NAMALWA (cell line): ENCODE measurements around the gene KDM4C.
"Not testable (repeated sequence)": the region's sequence is repeated elsewhere in the genome, so short reads cannot be mapped to it uniquely, and the experiment has no call there.

ENCODE experiments used
- DNase-seq: peaks from one replicate; pipeline ENCODE4 v3.0.0-alpha.2; 2015; ENCODE audit warnings: low spot score

Gene KDM4C

GRCh38 chr9:6757456-6758247, at the start of gene KDM4C:
TSS of gene KDM4C (plus strand) at chr9:6757973. CDS start at chr9:6792989, 35,016 bp downstream.
- DNase-seq = peak; percentile 96

- DNase-seq = peak; percentile 49
Observed at GRCh38 chr9:6708732-6709131, 49.0 kb upstream of the KDM4C start.

- DNase-seq = no peak
Observed at GRCh38 chr9:6711403-6711802, 46.4 kb upstream of the KDM4C start.

- DNase-seq = no peak
Observed at GRCh38 chr9:6712041-6712440, 45.7 kb upstream of the KDM4C start.

- no peak for DNase-seq
Observed at GRCh38 chr9:6714176-6714575, 43.6 kb upstream of the KDM4C start.

GRCh38 chr9:6715153-6715754, 42.5 kb upstream of the KDM4C start:
- DNase-seq = not testable (repeated sequence)

GRCh38 chr9:6715755-6716643, 41.8 kb upstream of the KDM4C start:
- DNase-seq = peak; percentile 41

- no peak for DNase-seq
Observed at GRCh38 chr9:6716766-6717165, 41.0 kb upstream of the KDM4C start.

GRCh38 chr9:6723881-6724420, 33.8 kb upstream of the KDM4C start:
- DNase-seq = no peak

GRCh38 chr9:6733257-6733656, 24.5 kb upstream of the KDM4C start:
- no peak for DNase-seq

GRCh38 chr9:6733831-6734230, 23.9 kb upstream of the KDM4C start:
- no peak for DNase-seq

- no peak for DNase-seq
Observed at GRCh38 chr9:6735422-6735821, 22.4 kb upstream of the KDM4C start.

GRCh38 chr9:6739218-6739617, 18.6 kb upstream of the KDM4C start:
- no peak for DNase-seq

- DNase-seq = not testable (repeated sequence)
Observed at GRCh38 chr9:6748861-6749260, 8.9 kb upstream of the KDM4C start.

GRCh38 chr9:6754861-6755260, 2.9 kb upstream of the KDM4C start:
- DNase-seq = not testable (repeated sequence)

- peak; percentile 98 for DNase-seq
Observed at GRCh38 chr9:6757132-6757455, 679 bp upstream of the KDM4C start.

- DNase-seq = no peak
Observed at GRCh38 chr9:6758248-6758497, 400 bp downstream of the KDM4C start.

GRCh38 chr9:6758498-6759184, 868 bp downstream of the KDM4C start:
- peak; percentile 77 for DNase-seq

- peak; percentile 71 for DNase-seq
Observed at GRCh38 chr9:6759185-6759977, 1.6 kb downstream of the KDM4C start.

GRCh38 chr9:6761306-6761705, 3.5 kb downstream of the KDM4C start:
- DNase-seq = no peak

- no peak for DNase-seq
Observed at GRCh38 chr9:6763244-6763643, 5.5 kb downstream of the KDM4C start.
